Pancreas (tissue), 10 donors: ENCODE data around the gene VIM. TPM values are rescaled to one million over a fixed set of nuclear protein-coding genes. Genes with fewer than 3 reads are reported as not detected.

Experiments used
- ATAC-seq, 4 donors: fragments of 200-7000 bp; cut with Tn5 transposase; one replicate each; pipeline versions ENCODE4 v1.8.0 to v1.9.1; 2020; ENCODE audit warnings: mild to moderate bottlenecking in 4 of 4, moderate library complexity in 4 of 4
- DNase-seq, 6 donors: peaks; one replicate each; pipeline ENCODE4 v3.0.0-alpha.2; 2020
- FAIRE-seq: peaks from 2 replicates; lab custom pipeline; 2012; peaks lifted over from hg19 to GRCh38; lab: Jason Lieb, UNC
- H3K27ac ChIP-seq, 4 donors: fragments of 200-600 bp; sonication (generic); 1 replicate in 3 of 4; 2 replicates in 1 of 4; pipeline versions ENCODE4 v1.5.0 to v1.8.0; 2020
- H3K27me3 ChIP-seq, 4 donors: fragments of 200-600 bp; one replicate each; pipeline ENCODE4 v1.8.0; 2021
- H3K36me3 ChIP-seq, 3 donors: fragments of 200-600 bp; sonication (generic) in 1 of 3; one replicate each; pipeline versions ENCODE4 v1.5.0 to v1.8.0; 2020 to 2021
- H3K4me1 ChIP-seq, 3 donors: fragments of 200-600 bp; one replicate each; pipeline ENCODE4 v1.8.0; 2021
- H3K4me3 ChIP-seq, 4 donors: fragments of 200-600 bp; sonication (generic) in 2 of 4; one replicate each; pipeline versions ENCODE4 v1.5.0 to v1.8.0; 2020 to 2021
- H3K9me3 ChIP-seq, 4 donors: fragments of 200-600 bp; one replicate each; pipeline ENCODE4 v1.8.0; 2021
- CTCF ChIP-seq, 4 donors: fragments of 200-600 bp; sonication (generic) in 3 of 4; IDR thresholded peaks; one replicate each; pipeline versions ENCODE4 v1.5.0 to v1.8.0; 2021; ENCODE audit warnings: antibody characterized with exemption in 4 of 4
- WGBS, 2 donors: extraction: QIAGEN DNeasy Blood & Tissue Kit; methylation state at CpG; one replicate each; pipeline ENCODE4 v1.1.7; 2013; 5-methylcytosine and 5-hydroxymethylcytosine counted together
- intact Hi-C, 3 donors: fragments of 100-400 bp; cut with DNase I; formaldehyde crosslinking; loops; one replicate each; pipeline versions ENCODE4 v1.11.1 to v1.14.2; 2022
- polyA plus RNA-seq, 2 donors: library from polyadenylated mRNA; stranded (reverse); fragments of 200-250 nt; gene quantifications; one replicate each; pipeline ENCODE4 v1.2.3, GENCODE V29; 2013
- total RNA-seq, 6 donors: library from RNA; stranded (reverse); fragmentation: NEBNext Ultra II Directional in 4 of 6; extraction: Animal tissue kit (Norgen Biotek cat#: 25700) in 4 of 6; gene quantifications; one replicate each; pipeline versions ENCODE4 v1.2.1 to v1.2.4, GENCODE V29; 2021 to 2023
- donor health status: healthy with polysubstance abuse.
- donor health status: DM: no; HTN: no; CAD: no; lungs with moderate emphysema.
- donor health status: DM: no; HTN: no; CAD: no.
- donor health status: control.
- donor health status: control.
- donor health status: Bipolar disorder and iron deficiency.
- donor health status: DM: yes; HTN: yes; CAD: no.
- donor health status: DM: no; HTN: no; CAD: no.
- donor health status: DM: no; HTN: no; CAD: no.
- donor health status: DM: yes; HTN: yes; CAD: no.

VIM gene
- total and polyA plus RNA-seq, 8 donors, result 133 to 546 (median 163) TPM

- H3K4me1 ChIP-seq, result no peaks in the 10 kb centered on the region
- FAIRE-seq (no peak), DNase-seq (no peak), ATAC-seq (no peak)
- no peaks in the 10 kb centered on the region for H3K36me3 ChIP-seq
- H3K4me3 ChIP-seq, result no peak overlapping the region
- intact Hi-C loops, result no loop called here
- WGBS, 2 donors, result 97 to 98% methylated on average over 3 of the region's 3 CpGs
- no peak overlapping the region for H3K27ac ChIP-seq
- TF ChIP-seq CTCF (IDR thresholded peaks at IDR 0.05), result no peak
- H3K27me3 ChIP-seq, result no peaks in the 10 kb centered on the region
- no peaks in the 10 kb centered on the region for H3K9me3 ChIP-seq
These were observed 42.2 kb upstream of the VIM start for GRCh38 chr10:17185873-17186272.

DNA sequence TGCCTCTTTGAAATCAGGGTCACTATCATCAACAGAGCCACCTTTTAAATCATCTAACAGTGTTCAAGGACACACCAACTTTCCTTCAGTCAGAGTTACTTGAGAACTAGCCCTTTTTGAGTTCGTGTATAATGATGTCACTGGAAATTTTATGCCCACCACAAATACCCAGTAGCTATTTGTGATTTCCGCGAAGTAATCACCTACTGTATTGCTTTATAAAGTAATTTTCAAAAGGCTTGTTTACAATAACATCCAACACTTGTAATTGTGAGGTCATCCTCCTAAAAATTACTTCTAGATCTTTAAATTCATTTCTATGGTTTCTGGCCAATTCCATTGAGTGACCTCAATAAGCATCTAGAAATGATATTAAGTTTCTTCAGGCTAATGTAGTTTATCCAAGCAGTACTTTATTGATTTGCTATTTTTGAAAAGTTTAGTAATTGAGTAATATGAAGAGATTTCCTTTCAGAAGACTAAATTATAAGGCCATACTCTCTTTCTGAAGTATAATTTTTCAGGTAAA is 39.3 kb upstream of the VIM start:
- no peak for TF ChIP-seq CTCF (IDR thresholded peaks at IDR 0.05)
- FAIRE-seq (no peak), ATAC-seq (no peak), DNase-seq (no peak)
- Histone ChIP-seq H3K27ac (no peak overlapping the region), H3K4me3 (no peak overlapping the region), H3K4me1 (no peaks in the 10 kb centered on the region), H3K36me3 (no peaks in the 10 kb centered on the region), H3K9me3 (no peaks in the 10 kb centered on the region), H3K27me3 (no peaks in the 10 kb centered on the region)
- 80 to 83% methylated on average over 3 of the region's 3 CpGs for WGBS, 2 donors
- intact Hi-C loops, result no loop called here

DNA sequence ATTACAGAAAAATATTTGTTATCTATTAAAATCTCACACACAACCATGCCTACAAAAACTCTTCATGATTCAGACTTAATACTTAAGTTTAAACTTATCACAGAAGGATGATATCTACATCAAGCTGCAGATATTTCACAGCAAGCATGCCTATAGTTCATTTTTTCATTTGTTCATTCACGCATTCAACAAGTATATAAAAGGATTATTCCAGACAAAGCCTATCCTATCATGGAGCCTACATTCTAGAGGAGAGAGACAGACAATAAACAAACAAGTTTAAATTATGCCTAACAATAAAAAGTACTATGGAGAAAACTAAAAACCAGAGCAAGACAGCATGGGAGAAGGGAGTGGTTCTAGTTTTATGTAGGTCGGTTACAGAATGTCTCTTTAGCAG is 37.4 kb upstream of the VIM start:
- intact Hi-C loops, result no loop called here

GRCh38 chr10:17195083-17195482 is 33.0 kb upstream of the VIM start:
- Histone ChIP-seq H3K4me3 (no peak overlapping the region), H3K9me3 (no peaks in the 10 kb centered on the region), H3K36me3 (no peaks in the 10 kb centered on the region), H3K27ac (no peak overlapping the region), H3K4me1 (peaks cover 0 to 4% (median 0%) of the 10 kb centered on the region in 3 donors), H3K27me3 (no peaks in the 10 kb centered on the region)
- FAIRE-seq (no peak), ATAC-seq (no peak), DNase-seq (no peak)
- intact Hi-C loops, result no loop called here
- TF ChIP-seq CTCF (IDR thresholded peaks at IDR 0.05), result no peak
- 78% methylated on average over 5 of the region's 5 CpGs for WGBS, 2 donors

More for the DNA sequence above, 37.4 kb upstream of the VIM start:
- no peak for ATAC-seq
- no peaks in the 10 kb centered on the region for H3K9me3 ChIP-seq
- no peak for DNase-seq
- no peak overlapping the region for H3K4me3 ChIP-seq
- no peak for FAIRE-seq
- no peak for TF ChIP-seq CTCF (IDR thresholded peaks at IDR 0.05)
- no peaks in the 10 kb centered on the region for H3K4me1 ChIP-seq
- no peak overlapping the region for H3K27ac ChIP-seq
- 89 to 95% methylated on average over 2 of the region's 2 CpGs for WGBS, 2 donors
- no peaks in the 10 kb centered on the region for H3K27me3 ChIP-seq
- no peaks in the 10 kb centered on the region for H3K36me3 ChIP-seq

GRCh38 chr10:17196045-17196444 is 32.0 kb upstream of the VIM start:
- WGBS, 2 donors, result 76 to 85% methylated on average over 2 of the region's 2 CpGs
- no peak overlapping the region for H3K27ac ChIP-seq
- DNase-seq (no peak), ATAC-seq (no peak), FAIRE-seq (no peak)
- no peaks in the 10 kb centered on the region for H3K27me3 ChIP-seq
- peaks cover 0 to 4% (median 0%) of the 10 kb centered on the region in 3 donors for H3K4me1 ChIP-seq
- TF ChIP-seq CTCF (IDR thresholded peaks at IDR 0.05), result no peak
- H3K9me3 ChIP-seq, result no peaks in the 10 kb centered on the region
- H3K4me3 ChIP-seq, result no peak overlapping the region
- no peaks in the 10 kb centered on the region for H3K36me3 ChIP-seq
- intact Hi-C loops, result no loop called here
